GM10266 (cell line): ENCODE data around the gene ALG8.
"Not testable (repeated sequence)": the region's sequence is repeated elsewhere in the genome, so short reads cannot be mapped to it uniquely, and the experiment has no call there.

Experiments
- DNase-seq: peaks from one replicate; pipeline ENCODE4 v3.0.0; 2012; ENCODE audit errors: extremely low spot score
- TF ChIP-seq, protein P1 (sequence below): IDR thresholded peaks from 2 replicates; pipeline ENCODE4 v1.5.1; 2012; ENCODE audit warnings: mild to moderate bottlenecking, low read depth; ENCODE audit not compliant: control insufficient read depth, insufficient read depth; ENCODE audit errors: missing control alignments

Gene ALG8

GRCh38 chr11:78081583-78081982 lies 57.8 kb downstream of the ALG8 start:
- DNase-seq = no peak
- TF ChIP-seq, protein P1, sequence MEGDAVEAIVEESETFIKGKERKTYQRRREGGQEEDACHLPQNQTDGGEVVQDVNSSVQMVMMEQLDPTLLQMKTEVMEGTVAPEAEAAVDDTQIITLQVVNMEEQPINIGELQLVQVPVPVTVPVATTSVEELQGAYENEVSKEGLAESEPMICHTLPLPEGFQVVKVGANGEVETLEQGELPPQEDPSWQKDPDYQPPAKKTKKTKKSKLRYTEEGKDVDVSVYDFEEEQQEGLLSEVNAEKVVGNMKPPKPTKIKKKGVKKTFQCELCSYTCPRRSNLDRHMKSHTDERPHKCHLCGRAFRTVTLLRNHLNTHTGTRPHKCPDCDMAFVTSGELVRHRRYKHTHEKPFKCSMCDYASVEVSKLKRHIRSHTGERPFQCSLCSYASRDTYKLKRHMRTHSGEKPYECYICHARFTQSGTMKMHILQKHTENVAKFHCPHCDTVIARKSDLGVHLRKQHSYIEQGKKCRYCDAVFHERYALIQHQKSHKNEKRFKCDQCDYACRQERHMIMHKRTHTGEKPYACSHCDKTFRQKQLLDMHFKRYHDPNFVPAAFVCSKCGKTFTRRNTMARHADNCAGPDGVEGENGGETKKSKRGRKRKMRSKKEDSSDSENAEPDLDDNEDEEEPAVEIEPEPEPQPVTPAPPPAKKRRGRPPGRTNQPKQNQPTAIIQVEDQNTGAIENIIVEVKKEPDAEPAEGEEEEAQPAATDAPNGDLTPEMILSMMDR = no peak

DNA sequence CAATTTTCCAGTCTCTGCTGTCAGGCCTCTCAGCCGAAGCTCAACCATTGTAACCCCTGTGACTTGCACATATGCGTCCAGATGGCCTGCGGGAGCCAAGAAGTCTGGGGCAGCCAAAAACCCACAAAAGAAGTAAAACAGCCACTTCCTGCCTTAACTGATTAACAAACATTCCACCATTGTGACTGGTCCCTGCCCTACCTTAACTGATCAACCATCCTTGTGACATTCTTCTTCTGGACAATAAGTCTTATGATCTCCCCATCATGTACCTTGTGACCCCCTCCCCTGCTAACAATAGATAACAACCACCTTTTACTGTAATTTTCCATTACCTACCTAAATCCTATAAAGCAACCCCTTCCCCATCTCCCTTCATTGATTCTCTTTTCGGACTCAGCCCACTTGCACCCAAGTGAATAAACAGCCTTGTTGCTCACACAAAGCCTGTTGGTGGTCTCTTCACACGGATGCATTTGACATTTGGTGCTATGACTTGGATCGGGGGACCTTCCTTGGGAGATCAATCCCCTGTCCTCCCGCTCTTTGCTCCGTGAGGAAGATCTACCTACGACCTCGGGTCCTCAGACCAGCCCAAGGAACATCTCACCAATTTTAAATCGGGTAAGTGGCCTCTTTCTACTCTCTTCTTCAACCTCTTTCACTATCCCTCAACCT lies 58.5 kb downstream of the ALG8 start:
- DNase-seq = no peak
- TF ChIP-seq, protein P1 = no peak

DNA sequence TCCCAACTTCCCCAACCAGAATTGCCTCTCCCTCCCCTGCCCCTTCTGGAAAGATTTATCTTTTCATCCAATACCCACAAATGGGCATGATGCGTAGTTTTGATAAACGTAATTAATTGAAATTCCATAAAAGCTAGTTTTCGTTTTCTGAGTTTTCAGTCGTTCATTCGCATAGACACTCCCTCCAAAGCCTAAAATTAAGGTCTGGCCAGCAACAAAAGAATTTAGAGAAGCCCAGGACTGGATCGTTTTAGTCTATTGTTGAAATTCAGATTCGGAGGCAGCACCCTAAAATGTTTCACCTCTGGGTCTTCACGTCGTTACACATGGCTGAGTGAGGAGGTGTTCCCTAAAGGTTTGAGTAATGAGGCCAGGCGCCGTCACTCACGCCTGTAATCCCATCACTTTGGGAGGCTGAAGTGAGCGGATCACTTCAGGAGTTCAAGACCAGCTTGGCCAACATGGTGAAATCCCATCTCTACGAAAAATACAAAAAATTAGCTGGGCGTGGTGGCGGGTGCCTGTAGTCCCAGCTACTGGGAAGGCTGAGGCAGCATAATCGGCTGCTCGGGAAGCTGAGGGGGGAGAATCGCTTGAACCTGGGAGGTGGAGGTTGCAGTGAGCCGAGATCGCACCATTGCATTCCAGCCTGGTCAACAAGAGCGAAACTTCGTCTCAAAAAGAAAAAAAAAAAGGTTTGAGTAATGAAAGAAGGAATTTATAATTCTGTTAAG lies 59.2 kb downstream of the ALG8 start:
- DNase-seq = no peak
- TF ChIP-seq, protein P1 = no peak

- peak; percentile 74 for DNase-seq
- TF ChIP-seq, protein P1 = no peak
These were observed 60.0 kb downstream of the ALG8 start, which contains the start of gene NDUFC2 for GRCh38 chr11:78079232-78080083. NDUFC2 (minus strand) TSS chr11:78079862; CDS start chr11:78079744, 118 bp downstream.

GRCh38 chr11:78078218-78079167 lies 60.9 kb downstream of the ALG8 start:
- no peak for DNase-seq
- TF ChIP-seq, protein P1 = no peak

GRCh38 chr11:78077592-78077991 lies 61.8 kb downstream of the ALG8 start:
- DNase-seq = not testable (repeated sequence)
